GM15510 (cell line): ENCODE data around the gene SLAIN1.

Source experiments
- POLR2A ChIP-seq: IDR thresholded peaks from 3 replicates; pipeline ENCODE4 v1.6.1; 2011; ENCODE audit warnings: borderline replicate concordance; ENCODE audit not compliant: insufficient read length; ENCODE audit errors: extremely low read depth

SLAIN1 gene

DNA sequence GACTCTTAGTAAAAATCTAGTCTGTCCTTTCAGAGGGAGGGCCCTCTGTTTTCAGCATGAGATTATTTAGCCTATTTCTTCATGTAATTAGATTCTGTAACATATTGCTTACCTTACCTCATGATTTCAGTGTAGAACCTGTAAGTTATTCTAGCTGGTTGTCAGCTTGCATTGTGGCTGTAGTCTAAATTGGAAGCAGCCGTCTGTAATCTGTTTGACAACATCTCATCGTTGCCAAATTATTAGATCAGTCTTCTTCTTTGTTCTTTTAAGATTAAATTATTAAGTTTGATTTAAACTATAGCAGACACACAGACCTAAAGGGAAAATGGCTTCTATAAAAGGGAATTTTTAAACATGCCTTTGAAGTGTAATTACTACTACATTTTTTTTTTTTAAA is 34.8 kb downstream of the SLAIN1 start:
- no peak for TF ChIP-seq POLR2A

DNA sequence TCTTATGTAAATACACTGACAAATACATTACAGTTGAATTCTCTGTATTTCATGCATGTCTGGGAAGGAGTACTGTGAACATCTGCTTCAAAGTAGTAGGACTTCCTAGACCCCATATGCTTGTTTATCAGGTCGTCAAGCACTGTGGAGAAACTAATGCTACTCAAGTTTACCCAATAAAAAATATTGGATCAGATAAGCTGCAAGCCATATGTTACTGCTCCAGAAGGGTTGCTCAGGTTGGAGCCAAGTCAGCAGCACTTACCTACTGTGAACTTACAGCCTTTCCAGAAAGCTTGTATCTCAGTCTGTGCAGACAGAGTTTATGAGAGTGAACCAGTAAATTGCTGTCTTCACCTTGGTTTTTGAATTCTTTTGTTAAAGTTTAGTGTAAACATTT is 36.2 kb downstream of the SLAIN1 start:
- no peak for TF ChIP-seq POLR2A

DNA sequence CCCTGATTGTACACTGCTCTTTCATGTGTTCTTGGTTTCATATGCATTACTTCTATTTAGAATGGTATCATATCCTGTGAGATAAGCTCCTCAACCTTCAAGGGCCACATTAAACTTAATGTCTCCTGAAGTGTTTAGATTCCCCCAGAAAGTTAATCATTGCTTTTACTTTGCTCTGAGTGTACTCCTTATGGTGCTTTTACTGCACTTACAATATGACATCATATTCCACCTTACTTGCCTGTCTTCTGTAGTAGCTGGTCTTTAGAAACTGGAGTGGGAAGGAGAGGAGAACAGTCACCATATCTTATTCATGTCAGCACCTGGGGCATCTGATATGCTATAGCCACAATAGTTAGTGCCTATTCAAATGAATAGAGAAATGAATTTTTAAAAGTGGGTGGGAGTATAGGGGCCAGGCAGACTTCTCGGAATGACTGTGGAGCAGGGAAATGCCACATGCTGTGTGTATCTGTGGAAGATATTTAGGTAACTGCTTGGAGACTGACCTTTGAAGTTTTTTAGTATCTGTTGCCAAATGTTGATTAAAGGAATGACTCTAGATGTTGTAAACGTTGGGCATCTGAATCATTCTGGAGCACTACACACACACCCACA is 40.2 kb downstream of the SLAIN1 start:
- no peak for TF ChIP-seq POLR2A

DNA sequence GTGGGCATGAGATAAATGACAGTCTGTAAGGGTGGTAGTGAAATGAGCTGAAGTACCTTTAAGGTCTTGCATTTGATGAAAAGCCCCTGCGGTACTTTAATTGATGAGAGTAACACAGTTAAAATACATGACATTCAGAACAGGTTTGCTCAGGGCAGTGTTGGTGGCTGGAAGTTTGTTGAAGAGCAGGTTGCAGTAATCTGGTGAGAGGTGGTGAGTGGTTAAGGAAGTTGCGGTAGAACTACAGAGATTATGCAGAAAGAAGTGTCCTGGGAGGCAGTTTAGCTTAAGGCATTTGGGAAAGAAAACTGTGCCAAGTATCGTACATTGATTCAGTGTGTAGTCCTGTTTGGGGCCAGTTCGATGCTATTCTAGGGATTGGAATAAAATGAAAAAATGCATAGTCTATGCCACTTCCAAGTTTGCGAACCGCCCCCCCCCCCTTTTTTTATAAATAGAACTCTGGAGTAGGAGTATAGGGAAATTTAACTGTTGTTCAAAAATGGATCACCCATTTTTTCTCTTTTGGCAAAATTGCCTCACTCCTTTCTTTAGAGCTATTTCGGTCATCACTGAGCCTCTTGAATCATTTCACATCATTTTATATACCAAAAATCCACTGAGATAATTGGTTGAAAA is 42.7 kb downstream of the SLAIN1 start:
- no peak for TF ChIP-seq POLR2A

DNA sequence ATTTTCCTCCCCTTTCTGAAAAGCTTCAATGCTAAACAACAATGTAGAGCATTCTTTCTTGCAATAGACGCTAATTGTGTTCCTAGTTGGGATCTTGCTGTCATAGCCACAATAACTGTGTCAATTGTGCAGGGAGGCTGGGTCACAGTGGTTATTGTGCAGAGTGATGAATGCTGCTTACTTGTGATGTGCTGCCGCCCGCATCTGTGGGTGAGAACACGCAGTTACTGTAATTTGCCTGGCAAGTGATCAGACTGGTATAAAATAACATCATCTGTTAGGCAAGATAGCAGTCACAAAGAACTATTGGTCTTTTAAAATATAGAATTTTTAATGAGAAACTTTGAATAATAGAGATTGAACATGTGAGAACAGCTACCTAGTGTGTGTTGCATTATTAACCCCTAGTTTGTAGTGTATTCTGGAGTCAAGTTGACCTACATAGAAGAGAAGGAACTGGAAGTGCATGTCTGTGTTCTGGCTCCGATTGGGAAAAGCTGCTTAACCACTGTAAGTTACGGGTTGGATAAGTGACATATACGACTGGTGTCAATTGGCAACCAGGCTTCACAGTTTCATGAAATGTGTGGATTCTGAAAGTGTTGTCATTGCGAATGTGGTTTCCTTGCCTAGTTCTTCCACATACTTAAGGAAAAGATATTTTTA is 43.6 kb downstream of the SLAIN1 start:
- no peak for TF ChIP-seq POLR2A

DNA sequence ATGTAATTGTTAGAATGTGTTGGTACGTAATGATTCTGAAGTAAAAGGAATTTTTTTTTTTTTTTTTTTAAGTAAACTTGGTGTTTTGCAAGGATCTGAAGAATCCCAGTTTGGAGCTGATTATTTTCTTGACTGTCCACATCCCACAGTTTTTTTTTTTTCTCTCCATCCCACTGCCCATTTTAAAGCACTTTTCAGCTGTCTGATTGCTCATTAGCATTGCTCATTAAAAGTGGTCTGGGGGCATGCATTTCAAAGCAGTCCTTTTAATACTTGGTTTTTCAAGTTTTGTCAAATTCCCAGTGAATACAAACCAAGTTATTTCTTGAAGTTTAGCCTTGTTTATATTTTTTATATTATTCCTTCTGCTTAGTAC is 44.1 kb downstream of the SLAIN1 start:
- TF ChIP-seq POLR2A, result no peak

DNA sequence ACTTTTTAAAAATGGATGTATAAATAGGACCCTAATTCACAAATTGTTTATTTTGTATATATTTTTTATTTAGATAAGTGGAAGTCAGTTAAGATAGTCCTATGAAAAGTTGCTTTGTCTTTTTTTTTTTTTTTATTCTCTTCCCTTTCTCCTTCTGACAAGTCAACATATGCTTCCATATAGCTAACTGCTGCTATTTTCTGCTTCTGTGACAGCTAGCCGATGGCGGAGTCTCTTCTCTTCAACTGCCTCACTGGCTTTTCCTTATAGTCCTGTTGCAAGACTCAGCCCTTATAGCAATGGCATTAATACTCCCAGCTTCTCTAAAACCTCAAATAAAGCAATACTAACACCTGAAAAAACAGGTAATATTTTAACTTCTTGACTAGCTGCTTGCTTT is 45.3 kb downstream of the SLAIN1 start:
- no peak for TF ChIP-seq POLR2A

DNA sequence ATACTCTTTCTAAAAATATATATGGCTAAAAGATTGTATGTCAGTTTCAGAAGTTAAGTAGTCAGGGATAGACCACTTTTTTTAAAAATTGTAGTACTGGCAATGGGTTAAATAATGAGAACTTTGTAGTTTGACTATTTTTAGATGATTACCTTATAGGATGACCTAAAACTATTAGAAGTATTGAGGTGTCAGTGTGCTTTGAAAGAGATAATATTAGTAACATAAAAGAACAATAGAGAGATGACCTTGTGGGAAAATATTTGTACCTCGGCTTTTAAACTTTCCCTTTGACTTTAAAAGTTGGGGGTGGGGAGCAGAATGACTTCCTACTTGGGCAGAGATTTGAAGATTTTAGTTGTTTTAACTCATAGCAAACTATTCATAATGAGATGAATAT is 48.3 kb downstream of the SLAIN1 start:
- no peak for TF ChIP-seq POLR2A

DNA sequence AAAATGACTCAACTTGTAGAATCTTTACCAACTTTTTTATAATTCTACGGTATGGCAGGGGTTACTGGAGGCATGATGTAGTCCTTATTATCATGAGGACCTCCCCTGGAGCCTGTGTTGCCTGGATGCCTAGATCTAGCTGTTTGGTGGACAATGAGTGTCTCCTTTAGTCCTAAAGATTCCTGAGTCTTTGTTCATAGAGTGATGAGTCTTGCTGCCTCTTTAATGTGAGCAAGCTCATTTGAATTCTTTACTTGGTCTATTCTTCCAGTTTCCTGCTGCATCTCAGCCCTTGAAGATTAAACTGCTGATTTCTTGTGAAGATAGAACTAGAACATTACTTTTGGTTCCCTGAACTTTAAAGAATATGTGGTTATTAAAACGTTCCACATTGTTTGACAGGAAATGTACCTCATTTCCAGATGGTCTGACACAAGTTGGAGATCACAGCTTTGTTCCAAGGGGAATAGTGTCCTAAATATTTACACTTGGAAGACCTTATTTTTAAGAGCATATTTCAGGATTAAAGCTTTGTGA is 51.9 kb downstream of the SLAIN1 start:
- TF ChIP-seq POLR2A, result no peak

DNA sequence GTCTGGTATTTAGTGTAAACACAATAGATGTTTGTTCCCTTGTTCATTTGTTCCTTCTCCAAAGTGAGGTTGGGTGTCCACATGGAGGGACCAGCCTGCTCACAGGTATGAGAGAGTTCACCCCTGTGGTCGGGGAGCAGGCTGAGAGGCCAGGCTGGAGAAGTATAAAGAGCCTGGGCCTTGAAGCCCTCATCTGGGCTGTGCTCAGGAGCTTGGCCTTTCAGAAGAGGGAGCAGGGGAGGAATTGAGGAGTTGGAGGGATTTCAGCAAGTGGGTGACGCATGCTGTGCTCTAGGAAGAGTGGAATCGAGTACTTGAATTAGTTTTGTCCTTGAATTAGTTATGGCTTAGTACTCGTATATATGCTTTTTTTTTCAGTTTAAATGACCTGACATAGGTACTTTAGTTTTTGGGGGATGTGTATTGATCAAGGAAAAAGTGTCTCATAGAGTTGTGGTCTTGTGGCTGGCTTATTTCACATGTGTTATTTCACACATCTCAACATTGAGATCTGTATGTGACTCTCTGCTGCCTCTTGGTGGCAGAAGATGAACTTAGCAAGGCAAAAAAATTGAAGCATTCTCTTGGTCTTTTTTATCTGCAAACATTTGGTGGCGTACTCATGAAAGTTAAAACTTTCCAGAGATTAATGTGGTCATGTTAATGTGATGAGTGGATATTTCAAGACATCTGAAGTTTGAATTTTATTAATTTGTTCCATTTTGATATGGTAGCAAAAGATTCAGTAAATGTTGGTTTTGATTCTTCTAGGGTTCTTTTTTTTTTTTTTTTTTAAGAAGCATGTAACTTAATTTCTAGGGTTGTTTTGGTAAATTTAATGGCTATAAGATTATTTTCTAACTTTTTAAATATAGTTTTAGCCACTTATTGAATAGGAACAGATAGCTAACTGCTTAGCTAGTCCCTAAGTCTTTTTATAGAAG is 54.3 kb downstream of the SLAIN1 start:
- TF ChIP-seq POLR2A, result no peak

DNA sequence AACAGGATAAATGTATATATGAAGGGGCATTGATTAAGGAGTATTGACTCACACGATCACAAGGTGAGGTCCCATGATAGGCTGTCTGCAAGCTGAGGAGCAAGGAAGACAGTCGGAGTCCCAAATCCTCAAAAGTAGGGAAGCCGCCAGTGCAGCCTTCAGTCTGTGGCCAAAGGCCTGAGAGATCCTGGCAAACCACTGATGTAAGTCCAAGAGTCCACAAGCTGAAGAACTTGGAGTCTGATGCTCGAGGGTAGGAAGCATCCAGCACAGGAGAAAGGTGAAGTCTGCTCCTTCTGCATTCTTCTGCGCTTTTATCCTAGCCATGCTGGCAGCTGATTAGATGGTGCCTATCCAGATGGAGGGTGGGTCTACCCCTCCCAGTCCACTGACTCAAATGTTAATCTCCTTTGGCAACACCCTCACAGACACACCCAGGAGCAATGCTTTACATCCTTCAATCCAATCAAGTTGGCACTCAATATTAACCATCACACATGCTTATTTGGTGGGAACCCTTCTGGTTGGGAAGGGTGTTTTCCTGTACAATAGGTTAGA is 55.1 kb downstream of the SLAIN1 start:
- TF ChIP-seq POLR2A, result no peak

DNA sequence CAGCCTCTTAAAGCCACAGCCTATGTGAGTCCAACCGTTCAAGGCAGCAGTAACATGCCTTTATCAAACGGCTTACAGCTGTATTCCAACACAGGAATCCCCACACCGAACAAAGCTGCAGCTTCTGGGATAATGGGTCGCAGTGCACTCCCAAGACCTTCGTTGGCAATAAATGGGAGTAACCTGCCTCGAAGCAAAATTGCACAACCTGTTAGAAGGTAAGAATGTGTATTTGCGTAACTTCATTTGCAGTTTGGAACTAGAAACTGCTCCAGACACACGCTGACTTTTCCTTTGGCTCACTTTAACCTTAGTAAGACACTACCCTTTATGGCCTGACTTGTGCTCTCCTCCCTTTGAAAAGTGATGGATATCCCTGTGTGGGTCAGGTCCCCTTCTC is 63.4 kb downstream of the SLAIN1 start:
- TF ChIP-seq POLR2A, result no peak

DNA sequence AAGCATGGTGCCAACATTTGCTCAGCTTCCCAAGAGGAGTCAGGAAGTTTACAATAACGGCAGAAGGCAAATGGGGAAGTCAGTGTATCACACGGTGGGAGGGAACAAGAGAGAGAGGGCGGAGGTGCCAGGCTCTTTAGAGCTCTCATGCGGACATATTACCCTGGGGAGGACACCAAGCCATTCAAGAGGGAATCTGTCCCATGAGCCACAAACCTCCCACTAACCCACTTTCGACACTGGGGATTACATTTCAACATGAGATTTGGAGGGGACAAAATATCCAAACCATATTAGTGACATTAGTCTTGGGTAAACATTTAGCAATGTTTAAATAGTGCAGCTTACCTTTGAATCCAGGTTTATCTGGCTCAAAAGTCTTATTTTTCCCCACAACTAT is 69.9 kb downstream of the SLAIN1 start:
- TF ChIP-seq POLR2A, result no peak

DNA sequence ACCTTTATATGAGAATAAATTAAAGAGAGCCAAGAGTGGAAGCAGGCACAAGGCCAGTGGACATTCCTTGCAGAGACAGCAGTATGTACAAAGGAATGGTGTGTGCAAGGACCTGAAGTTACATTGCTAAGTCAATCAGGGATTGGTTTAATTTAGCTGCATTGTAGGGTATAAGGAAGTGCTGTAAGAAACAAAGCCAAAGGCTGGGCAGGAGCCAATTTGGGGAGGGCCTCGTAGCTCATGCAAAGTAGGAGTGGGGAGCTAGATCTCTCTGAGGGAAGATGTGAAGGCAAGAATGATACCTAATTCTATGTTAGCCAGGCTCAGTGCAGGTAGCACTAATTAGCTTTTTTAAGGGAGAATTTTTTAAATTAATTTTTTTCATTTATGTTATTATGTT is 76.7 kb downstream of the SLAIN1 start:
- no peak for TF ChIP-seq POLR2A
